ENCODE measurements around the gene PLPP4. TPM values are rescaled to one million over a fixed set of nuclear protein-coding genes. Genes with fewer than 3 reads are reported as not detected.

Gene PLPP4
- total RNA-seq, 1 experiment from 2014 or later: not detected

DNA sequence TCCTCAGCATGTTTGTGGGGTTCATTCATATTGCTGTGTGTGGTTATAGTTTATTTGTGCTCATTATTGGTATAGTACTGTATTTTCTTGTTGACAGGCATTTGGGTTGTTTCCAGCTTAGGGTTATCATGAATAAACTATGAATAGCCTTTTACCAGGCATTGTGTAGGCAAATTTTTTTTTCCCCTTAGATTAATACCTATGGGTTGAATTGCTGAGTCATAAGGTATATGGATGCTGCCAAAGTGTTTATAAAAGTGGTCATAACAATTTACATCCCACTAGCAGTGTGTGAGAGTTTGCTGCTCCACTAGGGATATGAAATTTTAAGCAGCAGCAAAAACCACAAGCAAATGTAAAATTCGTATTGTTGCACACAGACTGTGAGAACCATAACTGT, 175.0 kb downstream of the PLPP4 start:
- Mint-ChIP-seq H3K9me3 (peaks cover 7 to 11% of the 10 kb centered on the region in 2 experiments), H3K36me3 (ENCODE audit: insufficient read depth in 1 of 3, low read depth in 3 of 3) (peaks cover 2 to 15% (median 4%) of the 10 kb centered on the region in 3 experiments; a peak in 5 of 7 replicates), H3K27me3 (ENCODE audit: low read depth) (peaks cover 9% of the 10 kb centered on the region), H3K27ac (no peak overlapping the region), H3K4me3 (no peak overlapping the region), H3K4me1 (peaks cover 48 to 51% of the 10 kb centered on the region in 2 experiments)
- no peak overlapping the region for H3T11ph ChIP-seq (ENCODE audit: low read length)
- no peak overlapping the region for H3K4ac ChIP-seq (ENCODE audit: low read depth, low read length)
- H3K23ac ChIP-seq (ENCODE audit: insufficient read length, low read depth, low read length): no peak overlapping the region
- H3K23me2 ChIP-seq (ENCODE audit: insufficient read length, low read depth, low read length, poor library complexity, severe bottlenecking): no peaks in the 10 kb centered on the region
- no peak overlapping the region for H4K91ac ChIP-seq (ENCODE audit: insufficient read length, low read depth, low read length)
- no peak overlapping the region for H3K9ac ChIP-seq (ENCODE audit: extremely low read depth, insufficient read length, low read length)
- no peak overlapping the region for H4K8ac ChIP-seq (replicated peaks; ENCODE audit: insufficient read length, low read depth, low read length)
- DNase-seq: no peak
- H2BK5ac ChIP-seq (ENCODE audit: insufficient read length, low read length): no peak overlapping the region
- no peak overlapping the region for H2BK20ac ChIP-seq (ENCODE audit: low read depth, low read length, poor library complexity, severe bottlenecking)
- no peak overlapping the region for H2BK120ac ChIP-seq (ENCODE audit: low read depth, low read length, poor library complexity, severe bottlenecking)
- H3K14ac ChIP-seq (ENCODE audit: insufficient read depth, low read length): no peak overlapping the region
- TF ChIP-seq, protein P1, sequence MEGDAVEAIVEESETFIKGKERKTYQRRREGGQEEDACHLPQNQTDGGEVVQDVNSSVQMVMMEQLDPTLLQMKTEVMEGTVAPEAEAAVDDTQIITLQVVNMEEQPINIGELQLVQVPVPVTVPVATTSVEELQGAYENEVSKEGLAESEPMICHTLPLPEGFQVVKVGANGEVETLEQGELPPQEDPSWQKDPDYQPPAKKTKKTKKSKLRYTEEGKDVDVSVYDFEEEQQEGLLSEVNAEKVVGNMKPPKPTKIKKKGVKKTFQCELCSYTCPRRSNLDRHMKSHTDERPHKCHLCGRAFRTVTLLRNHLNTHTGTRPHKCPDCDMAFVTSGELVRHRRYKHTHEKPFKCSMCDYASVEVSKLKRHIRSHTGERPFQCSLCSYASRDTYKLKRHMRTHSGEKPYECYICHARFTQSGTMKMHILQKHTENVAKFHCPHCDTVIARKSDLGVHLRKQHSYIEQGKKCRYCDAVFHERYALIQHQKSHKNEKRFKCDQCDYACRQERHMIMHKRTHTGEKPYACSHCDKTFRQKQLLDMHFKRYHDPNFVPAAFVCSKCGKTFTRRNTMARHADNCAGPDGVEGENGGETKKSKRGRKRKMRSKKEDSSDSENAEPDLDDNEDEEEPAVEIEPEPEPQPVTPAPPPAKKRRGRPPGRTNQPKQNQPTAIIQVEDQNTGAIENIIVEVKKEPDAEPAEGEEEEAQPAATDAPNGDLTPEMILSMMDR (conservative IDR thresholded peaks at IDR 0.05): no peak
- no CpG with 5 or more reads among the region's 1 CpG for WGBS (ENCODE audit: extremely low coverage, insufficient read length, low lambda C conversion rate)
- no peak overlapping the region for H2BK12ac ChIP-seq (ENCODE audit: insufficient read length, low read depth, low read length)
- H3K27me3 ChIP-seq (ENCODE audit: insufficient read depth, low read length): no peaks in the 10 kb centered on the region
- no peaks in the 10 kb centered on the region for H4K20me1 ChIP-seq (ENCODE audit: control insufficient read depth, insufficient read depth, insufficient read length)
- peaks cover 4% of the 10 kb centered on the region for H3K4me1 ChIP-seq (ENCODE audit: insufficient read depth, low read length)
- H3K27ac ChIP-seq (ENCODE audit: insufficient read length, low read depth, low read length): no peak overlapping the region
- H2AK5ac ChIP-seq (ENCODE audit: insufficient read length, low read length): no peak overlapping the region
- no peak overlapping the region for H2BK15ac ChIP-seq (ENCODE audit: low read depth, low read length)
- no peaks in the 10 kb centered on the region for H3K79me2 ChIP-seq (ENCODE audit: insufficient read depth, low read length)
- H3K79me1 ChIP-seq (ENCODE audit: insufficient read depth, low read depth, low read length, poor library complexity, severe bottlenecking): no peaks in the 10 kb centered on the region
- no peak overlapping the region for H3K18ac ChIP-seq (ENCODE audit: insufficient read length, low read depth, low read length)
- no peaks in the 10 kb centered on the region for H3K9me3 ChIP-seq (ENCODE audit: control insufficient read depth, low read depth, low read length)
- no peak overlapping the region for H3K56ac ChIP-seq (ENCODE audit: insufficient read length, low read depth, low read length)
- H2AFZ ChIP-seq (ENCODE audit: low read length): no peak overlapping the region
- H3K4me2 ChIP-seq (ENCODE audit: insufficient read depth, insufficient read length, low read length): no peak overlapping the region
- no peak overlapping the region for H4K5ac ChIP-seq (ENCODE audit: insufficient read length, low read depth, low read length)

All from H9 (cell line).